ENCODE data around the gene PRIMA1.

GRCh38 chr14:93742761-93743160, 45.5 kb downstream of the PRIMA1 start:
- no peak for TF ChIP-seq GATA2 (IDR thresholded peaks at IDR 0.05; ENCODE audit: low read depth, low read length)
- TF ChIP-seq GATA3 (IDR thresholded peaks at IDR 0.05; ENCODE audit: low read depth, low read length), result no peak
